ENCODE measurements around the gene TRAPPC1.

TRAPPC1 gene

DNA sequence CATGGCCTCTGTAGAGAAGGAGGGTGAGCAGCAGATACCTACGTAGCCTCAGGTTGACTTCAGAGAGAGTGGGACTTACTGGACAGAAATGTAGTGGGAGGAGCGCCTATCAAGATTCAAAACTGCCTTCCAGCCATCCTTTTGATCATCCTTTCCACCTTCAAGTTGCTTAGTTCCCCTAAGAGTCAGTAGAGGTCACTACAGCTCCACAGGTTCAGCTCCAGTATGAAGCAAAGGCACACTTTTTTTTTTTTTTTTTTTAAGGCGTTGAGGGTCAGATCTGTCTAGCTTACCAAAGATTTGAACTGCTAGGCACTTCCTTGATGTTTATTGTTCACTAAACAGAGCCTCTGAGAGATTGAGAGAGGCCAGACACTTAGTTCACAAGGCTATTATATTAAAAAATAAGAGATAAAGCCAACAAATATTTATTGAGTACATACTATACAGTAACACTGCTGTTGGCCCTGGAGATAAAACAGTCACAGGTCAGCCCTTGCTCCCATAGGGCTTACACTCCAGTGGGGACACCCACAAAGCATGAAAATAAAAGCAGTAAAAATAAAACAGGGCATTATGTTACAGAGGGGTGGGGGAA lies 18.7 kb downstream of the TRAPPC1 start:
- TF ChIP-seq, protein P1, sequence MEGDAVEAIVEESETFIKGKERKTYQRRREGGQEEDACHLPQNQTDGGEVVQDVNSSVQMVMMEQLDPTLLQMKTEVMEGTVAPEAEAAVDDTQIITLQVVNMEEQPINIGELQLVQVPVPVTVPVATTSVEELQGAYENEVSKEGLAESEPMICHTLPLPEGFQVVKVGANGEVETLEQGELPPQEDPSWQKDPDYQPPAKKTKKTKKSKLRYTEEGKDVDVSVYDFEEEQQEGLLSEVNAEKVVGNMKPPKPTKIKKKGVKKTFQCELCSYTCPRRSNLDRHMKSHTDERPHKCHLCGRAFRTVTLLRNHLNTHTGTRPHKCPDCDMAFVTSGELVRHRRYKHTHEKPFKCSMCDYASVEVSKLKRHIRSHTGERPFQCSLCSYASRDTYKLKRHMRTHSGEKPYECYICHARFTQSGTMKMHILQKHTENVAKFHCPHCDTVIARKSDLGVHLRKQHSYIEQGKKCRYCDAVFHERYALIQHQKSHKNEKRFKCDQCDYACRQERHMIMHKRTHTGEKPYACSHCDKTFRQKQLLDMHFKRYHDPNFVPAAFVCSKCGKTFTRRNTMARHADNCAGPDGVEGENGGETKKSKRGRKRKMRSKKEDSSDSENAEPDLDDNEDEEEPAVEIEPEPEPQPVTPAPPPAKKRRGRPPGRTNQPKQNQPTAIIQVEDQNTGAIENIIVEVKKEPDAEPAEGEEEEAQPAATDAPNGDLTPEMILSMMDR (IDR thresholded peaks at IDR 0.05; ENCODE audit: low read depth, low read length) = peak; percentile 65
- H3K4me3 ChIP-seq (ENCODE audit: low read depth, low read length) = no peak overlapping the region

GRCh38 chr17:7911116-7911515 lies 20.6 kb downstream of the TRAPPC1 start:
- TF ChIP-seq, protein P1 (IDR thresholded peaks at IDR 0.05; ENCODE audit: low read depth, low read length) = no peak
- H3K4me3 ChIP-seq (ENCODE audit: low read depth, low read length) = no peak overlapping the region

DNA sequence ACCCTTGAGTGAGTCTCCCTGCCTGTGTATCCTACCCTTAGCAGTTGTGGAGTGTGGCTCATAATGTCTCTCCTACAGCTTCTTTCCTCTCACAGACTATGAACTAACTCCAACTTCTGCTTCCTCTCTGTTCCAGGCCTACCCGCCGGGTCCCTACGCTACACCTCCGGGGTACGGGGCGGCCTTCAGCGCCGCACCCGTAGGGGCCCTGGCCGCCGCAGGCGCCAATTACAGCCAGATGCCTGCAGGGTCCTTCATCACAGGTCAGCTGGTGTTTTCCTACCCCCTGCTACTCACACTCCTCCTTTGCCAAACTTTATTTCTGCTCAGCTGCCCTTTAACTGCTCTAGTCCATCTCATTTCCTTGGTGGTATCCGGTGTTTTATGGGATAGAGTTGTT lies 21.0 kb downstream of the TRAPPC1 start:
- no peak overlapping the region for H3K4me3 ChIP-seq (ENCODE audit: low read depth, low read length)
- TF ChIP-seq, protein P1 (IDR thresholded peaks at IDR 0.05; ENCODE audit: low read depth, low read length) = no peak

- H3K4me3 ChIP-seq (ENCODE audit: low read depth, low read length) = no peak overlapping the region
- TF ChIP-seq, protein P1 (IDR thresholded peaks at IDR 0.05; ENCODE audit: low read depth, low read length) = no peak
These were observed 21.5 kb downstream of the TRAPPC1 start for GRCh38 chr17:7910281-7910680.

GRCh38 chr17:7909089-7909488 lies 22.7 kb downstream of the TRAPPC1 start:
- H3K4me3 ChIP-seq (ENCODE audit: low read depth, low read length) = no peak overlapping the region
- TF ChIP-seq, protein P1 (IDR thresholded peaks at IDR 0.05; ENCODE audit: low read depth, low read length) = no peak

- TF ChIP-seq, protein P1 (IDR thresholded peaks at IDR 0.05; ENCODE audit: low read depth, low read length) = no peak
- no peak overlapping the region for H3K4me3 ChIP-seq (ENCODE audit: low read depth, low read length)
These were observed 28.3 kb downstream of the TRAPPC1 start for GRCh38 chr17:7903154-7904103.

DNA sequence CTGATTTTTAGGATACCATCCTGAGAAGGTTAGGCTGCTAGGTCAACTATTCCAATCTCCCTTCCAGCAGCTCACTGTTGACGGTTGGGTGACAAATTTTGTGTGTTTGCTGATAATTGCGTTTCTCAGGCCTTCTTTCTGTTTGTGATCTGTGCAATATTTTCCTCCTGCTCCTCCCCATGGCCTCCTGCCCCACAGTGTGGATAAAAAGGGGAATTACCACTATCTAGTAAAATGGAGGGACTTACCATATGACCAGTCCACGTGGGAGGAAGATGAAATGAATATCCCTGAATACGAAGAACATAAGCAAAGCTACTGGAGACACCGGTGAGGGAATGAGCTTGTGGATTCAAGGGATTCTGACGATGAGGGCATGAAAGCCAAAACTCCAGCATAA lies 34.0 kb downstream of the TRAPPC1 start:
- H3K4me3 ChIP-seq (ENCODE audit: low read depth, low read length) = no peak overlapping the region
- TF ChIP-seq, protein P1 (IDR thresholded peaks at IDR 0.05; ENCODE audit: low read depth, low read length) = peak; percentile 51
